Nephron (organoid): ENCODE measurements around the gene ULK2.

Experiments used
- H3K27ac Mint-ChIP-seq, 3 experiments: 2 replicates each; pipeline ENCODE4 v1.8.0; 2020; ENCODE audit warnings: mixed read lengths in 3 of 3, mild to moderate bottlenecking in 2 of 3, moderate library complexity in 1 of 3
- H3K27me3 Mint-ChIP-seq: 2 replicates; pipeline ENCODE4 v1.8.0; 2021; ENCODE audit warnings: low read depth, mild to moderate bottlenecking, moderate library complexity, mixed read lengths
- H3K36me3 Mint-ChIP-seq: 2 replicates; pipeline ENCODE4 v1.8.0; 2020; ENCODE audit warnings: low read depth, mixed read lengths
- H3K4me1 Mint-ChIP-seq: 2 replicates; pipeline ENCODE4 v1.8.0; 2020; ENCODE audit warnings: mixed read lengths
- H3K4me3 Mint-ChIP-seq, 3 experiments: 2 replicates each; pipeline ENCODE4 v1.8.0; 2020; ENCODE audit warnings: mild to moderate bottlenecking in 3 of 3, mixed read lengths in 3 of 3, moderate library complexity in 2 of 3
- H3K9me3 Mint-ChIP-seq: 2 replicates; pipeline ENCODE4 v1.8.0; 2020; ENCODE audit warnings: mixed read lengths
- TF ChIP-seq, protein P1 (sequence below), 3 experiments: fragments of 200-600 bp; sonication (generic); IDR thresholded peaks; one replicate each; pipeline ENCODE4 v1.5.0; 2021; ENCODE audit warnings: antibody characterized with exemption in 3 of 3; ENCODE audit not compliant: unreplicated experiment in 3 of 3

The ULK2 gene

DNA sequence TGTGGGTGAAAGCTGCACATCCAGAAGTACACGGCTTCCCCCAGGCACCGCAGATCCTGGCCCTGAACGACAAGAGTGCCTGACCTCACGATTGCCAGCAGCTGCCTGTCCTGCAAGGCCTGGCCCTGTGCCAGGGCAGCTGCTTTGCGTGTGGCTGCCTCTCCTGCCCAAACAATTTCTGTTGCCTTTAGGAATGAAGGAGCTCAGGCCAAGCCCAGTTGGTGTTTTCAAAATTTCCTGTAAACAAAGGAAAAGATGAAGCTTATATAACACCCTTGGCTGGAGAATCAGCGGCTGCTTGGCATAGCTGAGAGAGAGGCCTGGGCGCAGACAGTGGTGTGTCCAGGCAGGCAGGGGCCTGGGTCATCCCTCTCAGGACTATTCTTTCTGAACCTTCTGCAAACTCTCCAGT lies 139.6 kb downstream of the ULK2 start:
- peaks cover 36% of the 10 kb centered on the region for H3K4me1 Mint-ChIP-seq
- peak overlapping the region; percentile 43 to 82 (median 76) for H3K27ac Mint-ChIP-seq
- H3K27me3 Mint-ChIP-seq = peaks cover 20% of the 10 kb centered on the region
- TF ChIP-seq, protein P1, sequence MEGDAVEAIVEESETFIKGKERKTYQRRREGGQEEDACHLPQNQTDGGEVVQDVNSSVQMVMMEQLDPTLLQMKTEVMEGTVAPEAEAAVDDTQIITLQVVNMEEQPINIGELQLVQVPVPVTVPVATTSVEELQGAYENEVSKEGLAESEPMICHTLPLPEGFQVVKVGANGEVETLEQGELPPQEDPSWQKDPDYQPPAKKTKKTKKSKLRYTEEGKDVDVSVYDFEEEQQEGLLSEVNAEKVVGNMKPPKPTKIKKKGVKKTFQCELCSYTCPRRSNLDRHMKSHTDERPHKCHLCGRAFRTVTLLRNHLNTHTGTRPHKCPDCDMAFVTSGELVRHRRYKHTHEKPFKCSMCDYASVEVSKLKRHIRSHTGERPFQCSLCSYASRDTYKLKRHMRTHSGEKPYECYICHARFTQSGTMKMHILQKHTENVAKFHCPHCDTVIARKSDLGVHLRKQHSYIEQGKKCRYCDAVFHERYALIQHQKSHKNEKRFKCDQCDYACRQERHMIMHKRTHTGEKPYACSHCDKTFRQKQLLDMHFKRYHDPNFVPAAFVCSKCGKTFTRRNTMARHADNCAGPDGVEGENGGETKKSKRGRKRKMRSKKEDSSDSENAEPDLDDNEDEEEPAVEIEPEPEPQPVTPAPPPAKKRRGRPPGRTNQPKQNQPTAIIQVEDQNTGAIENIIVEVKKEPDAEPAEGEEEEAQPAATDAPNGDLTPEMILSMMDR (IDR thresholded peaks at IDR 0.05; ENCODE audit: unreplicated experiment in 3 of 3) = no peak
- no peaks in the 10 kb centered on the region for H3K36me3 Mint-ChIP-seq
- H3K4me3 Mint-ChIP-seq = no peak overlapping the region
- no peaks in the 10 kb centered on the region for H3K9me3 Mint-ChIP-seq

DNA sequence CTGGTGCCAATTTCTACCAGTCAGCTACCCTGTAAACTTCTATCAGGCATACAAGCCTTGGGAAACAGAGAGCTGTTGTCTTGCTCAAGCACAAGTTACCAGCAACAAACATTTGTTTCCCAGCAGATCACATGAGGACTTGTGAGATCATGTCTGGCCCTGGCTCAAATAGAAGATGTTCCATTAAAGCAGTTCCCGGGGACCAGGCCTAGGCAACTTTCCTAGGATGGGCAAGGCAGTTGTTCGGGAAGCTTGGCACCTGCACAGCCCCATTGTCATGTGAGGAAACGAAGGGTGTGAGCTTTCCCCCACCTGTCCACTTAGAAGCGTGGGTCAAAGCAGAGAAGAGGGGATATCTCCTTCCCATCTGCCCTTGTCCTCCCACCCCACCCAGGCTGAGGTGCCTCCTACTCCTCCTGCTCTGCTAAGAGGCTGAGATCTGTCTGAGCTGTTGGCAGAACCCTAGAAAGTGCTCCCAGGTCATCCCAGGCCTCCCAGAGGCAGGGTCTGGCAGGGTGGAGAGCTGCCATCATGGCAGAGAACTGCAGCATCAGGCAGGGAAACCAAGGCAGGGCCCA lies 140.1 kb downstream of the ULK2 start:
- H3K27me3 Mint-ChIP-seq = peaks cover 24% of the 10 kb centered on the region
- H3K27ac Mint-ChIP-seq = peak overlapping the region; percentile 43 to 82 (median 76)
- H3K36me3 Mint-ChIP-seq = no peaks in the 10 kb centered on the region
- H3K4me1 Mint-ChIP-seq = peaks cover 36% of the 10 kb centered on the region
- no peak overlapping the region for H3K4me3 Mint-ChIP-seq
- no peaks in the 10 kb centered on the region for H3K9me3 Mint-ChIP-seq
- TF ChIP-seq, protein P1 (IDR thresholded peaks at IDR 0.05; ENCODE audit: unreplicated experiment in 3 of 3) = no peak

DNA sequence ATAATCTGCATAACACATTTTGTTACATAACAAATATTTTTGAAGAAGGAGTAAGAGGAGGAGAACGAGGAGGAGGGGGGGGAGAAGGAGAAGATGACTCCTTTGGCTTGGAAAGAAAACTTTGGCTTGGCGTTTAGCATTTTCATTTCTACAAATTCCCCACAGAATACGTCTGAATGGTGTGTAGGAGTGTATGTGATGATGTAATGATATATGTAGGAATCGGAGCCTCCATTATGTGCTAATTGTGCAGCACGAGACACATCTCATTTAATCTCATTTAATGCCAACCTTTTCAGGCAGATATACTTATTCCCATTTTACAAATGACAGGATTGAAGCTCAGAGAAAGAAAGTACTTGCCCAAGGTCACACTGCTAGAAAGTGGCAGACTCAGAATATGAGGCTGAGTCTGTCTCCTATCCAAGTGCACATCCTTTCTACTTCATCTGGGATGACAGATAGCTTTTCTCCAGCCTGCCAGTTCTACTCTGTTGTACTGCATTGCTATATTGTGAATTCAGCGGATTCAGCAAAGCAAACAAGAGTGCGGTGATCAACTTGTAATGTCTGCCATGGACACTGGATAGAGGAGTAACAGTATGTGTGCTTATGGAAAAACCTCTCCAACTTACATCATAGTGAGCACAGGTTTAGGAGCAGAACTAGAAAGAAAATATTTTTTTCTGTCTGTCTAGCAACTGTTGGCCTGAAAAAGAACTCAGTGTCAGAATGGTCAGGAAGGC lies 140.9 kb downstream of the ULK2 start:
- H3K36me3 Mint-ChIP-seq = no peaks in the 10 kb centered on the region
- peak overlapping the region in 1 of 3 experiments; percentile 6 for H3K4me3 Mint-ChIP-seq
- H3K9me3 Mint-ChIP-seq = no peaks in the 10 kb centered on the region
- peak overlapping the region; percentile 43 to 76 (median 57) for H3K27ac Mint-ChIP-seq
- H3K4me1 Mint-ChIP-seq = peaks cover 41% of the 10 kb centered on the region
- H3K27me3 Mint-ChIP-seq = peaks cover 20% of the 10 kb centered on the region
- TF ChIP-seq, protein P1 (IDR thresholded peaks at IDR 0.05; ENCODE audit: unreplicated experiment in 3 of 3) = no peak

DNA sequence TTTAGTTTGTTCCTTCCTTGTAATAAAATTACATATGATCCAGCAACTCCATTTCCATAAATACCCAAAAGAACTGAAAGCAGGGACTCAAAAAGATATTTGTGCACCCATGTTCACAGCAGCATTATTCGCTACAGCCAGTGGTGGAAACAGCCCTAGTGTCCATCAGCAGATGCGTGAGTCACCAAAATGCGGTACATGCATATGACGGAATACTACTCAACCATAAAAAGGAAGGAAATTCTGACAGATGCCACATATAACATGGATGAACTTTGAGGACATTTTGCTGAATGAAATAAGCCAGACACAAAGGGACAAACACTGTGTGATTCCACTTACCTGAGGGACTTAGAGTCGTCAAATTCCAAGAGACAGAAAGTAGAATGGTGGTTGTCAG lies 142.2 kb downstream of the ULK2 start:
- Mint-ChIP-seq H3K36me3 (no peaks in the 10 kb centered on the region), H3K4me3 (no peak overlapping the region), H3K27me3 (peaks cover 25% of the 10 kb centered on the region), H3K27ac (peak overlapping the region in 1 of 3 experiments; percentile 11), H3K4me1 (peaks cover 55% of the 10 kb centered on the region), H3K9me3 (no peaks in the 10 kb centered on the region)
- TF ChIP-seq, protein P1 (IDR thresholded peaks at IDR 0.05; ENCODE audit: unreplicated experiment in 3 of 3) = no peak

DNA sequence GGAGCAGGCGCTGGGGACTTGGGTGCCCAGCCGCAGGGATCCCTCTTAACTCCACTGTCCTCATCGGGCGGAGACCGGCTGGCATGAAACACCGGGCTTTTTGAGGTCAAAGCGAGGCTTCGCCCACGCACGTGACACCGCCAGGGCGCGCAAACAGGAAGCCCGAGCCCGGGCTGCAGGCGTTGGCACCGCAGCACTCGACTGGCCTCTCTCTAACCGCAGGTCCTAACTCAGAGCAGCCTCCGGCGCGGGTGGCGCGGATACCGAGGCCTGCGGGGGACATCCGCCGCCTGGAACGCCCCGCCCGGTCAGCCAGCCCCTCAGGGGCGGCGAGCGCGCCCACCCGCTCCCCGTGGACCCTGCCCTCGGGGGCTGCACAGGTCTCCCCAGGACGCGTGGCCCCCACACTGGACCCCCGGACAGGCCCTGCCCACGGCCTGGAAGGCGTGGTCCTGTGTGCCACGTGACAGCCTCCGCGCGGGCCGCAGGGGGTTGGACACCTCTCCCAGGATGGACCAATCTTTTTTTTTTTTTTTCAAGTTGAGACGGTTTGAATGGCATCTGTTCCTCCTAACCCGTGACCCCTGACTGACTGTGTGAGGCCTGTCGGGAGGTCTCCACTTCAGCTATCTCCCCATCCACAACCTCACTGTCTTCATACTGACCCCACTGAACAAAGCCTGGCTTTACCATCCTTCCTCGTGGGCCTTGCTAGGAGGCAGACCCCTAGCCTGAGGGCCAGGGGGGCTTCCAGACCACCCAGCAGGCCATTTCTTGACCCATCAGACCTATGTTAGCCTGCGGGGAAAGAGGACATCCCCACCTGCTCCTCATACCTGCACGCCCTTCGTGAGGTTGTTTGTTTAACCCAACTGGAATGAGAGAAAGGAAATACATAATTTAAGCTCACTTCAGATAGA lies 143.0 kb downstream of the ULK2 start:
- Mint-ChIP-seq H3K9me3 (no peaks in the 10 kb centered on the region), H3K4me1 (peaks cover 62% of the 10 kb centered on the region), H3K27ac (peak overlapping the region in 1 of 3 experiments; percentile 11), H3K4me3 (no peak overlapping the region), H3K27me3 (peaks cover 25% of the 10 kb centered on the region), H3K36me3 (no peaks in the 10 kb centered on the region)
- TF ChIP-seq, protein P1 (IDR thresholded peaks at IDR 0.05; ENCODE audit: unreplicated experiment in 3 of 3) = no peak
